ENCODE data around the gene GPR153.

GRCh38 chr1:6205849-6206519, 54.9 kb downstream of the GPR153 start, which contains the start of gene RNF207:
- TF ChIP-seq POLR2AphosphoS5 (IDR thresholded peaks at IDR 0.05; ENCODE audit: borderline replicate concordance, low read depth, low read length) (no peak), EZH2 (IDR thresholded peaks at IDR 0.05) (no peak)
